HCT116 (cell line): ENCODE results near the gene GALM. TPM values are rescaled to one million over a fixed set of nuclear protein-coding genes. Genes with fewer than 3 reads are reported as not detected.

Experiments used
- ATAC-seq: fragments of 200-7000 bp; cut with Tn5 transposase; 2 replicates; pipeline ENCODE4 v1.9.1; 2020; ENCODE audit warnings: mild to moderate bottlenecking, moderate library complexity
- BruUV-seq: library from RNA; stranded (reverse); fragments of 400-500 nt; replicated peaks from 2 replicates; lab custom pipeline; 2021; lab: Mats Ljungman, UMichigan
- CTCF ChIA-PET: fragments of 300-600 bp; sonication (Branson Sonifier 250); formaldehyde crosslinking; loops from one replicate; lab custom pipeline; 2021; ENCODE audit warnings: antibody characterized with exemption; lab: Charles Lee
- POLR2A ChIA-PET: fragments of 300-600, 350-600 bp; sonication (Branson Sonifier 250); formaldehyde crosslinking; loops from one replicate; lab custom pipeline; 2021; ENCODE audit warnings: antibody characterized with exemption; lab: Charles Lee
- RAD21 ChIA-PET, 2 experiments: fragments of 300-600 bp; sonication (Branson Sonifier 250); formaldehyde crosslinking; loops; one replicate each; lab custom pipeline; 2023; ENCODE audit warnings: low total read pairs in 2 of 2; ENCODE audit not compliant: uncharacterized antibody in 2 of 2, unreplicated experiment in 2 of 2, low non-redundant PET in 1 of 2; lab: Charles Lee
- DNase-seq: peaks from one replicate; pipeline ENCODE4 v3.0.0-alpha.2; 2010; ENCODE audit warnings: low read depth, low spot score
- H2AFZ ChIP-seq: fragments of 200-600 bp; shearing (Covaris generic), sonication (generic); 2 replicates; pipeline ENCODE4 v1.6.1; 2017; ENCODE audit warnings: low read depth, mixed run types, mixed read lengths, antibody characterized with exemption, low read length; ENCODE audit not compliant: poor library complexity, severe bottlenecking
- H3K27ac ChIP-seq: 2 replicates; pipeline ENCODE4 v1.5.1; 2012; ENCODE audit warnings: low read depth, low read length
- H3K27me3 ChIP-seq: fragments of 200-600 bp; sonication (generic); 2 replicates; pipeline ENCODE4 v1.6.1; 2016; ENCODE audit warnings: mixed run types, low read length, mixed read lengths; ENCODE audit not compliant: insufficient read depth
- H3K36me3 ChIP-seq, 2 experiments: fragments of 200-500 bp in 1 of 2; fragments of 200-600 bp in 1 of 2; sonication (Bioruptor generic) in 1 of 2; sonication (generic) in 1 of 2; 2 replicates each; pipeline versions ENCODE4 v1.5.1 to v1.6.1; 2014 to 2016; ENCODE audit warnings: low read length in 2 of 2, inconsistent platforms in 1 of 2, mixed read lengths in 1 of 2, mixed run types in 1 of 2; ENCODE audit not compliant: insufficient read depth in 2 of 2, control insufficient read depth in 1 of 2
- H3K4me1 ChIP-seq, 2 experiments: fragments of 200-600 bp in 1 of 2; sonication (generic) in 1 of 2; 2 replicates each; pipeline versions ENCODE4 v1.5.1 to v1.6.1; 2012 to 2017; ENCODE audit warnings: low read length in 2 of 2, inconsistent platforms in 1 of 2, mild to moderate bottlenecking in 1 of 2, mixed read lengths in 1 of 2, mixed run types in 1 of 2, moderate library complexity in 1 of 2; ENCODE audit not compliant: insufficient read depth in 2 of 2, control insufficient read depth in 1 of 2
- H3K4me2 ChIP-seq: fragments of 200-600 bp; sonication (generic); 2 replicates; pipeline ENCODE4 v1.6.1; 2017; ENCODE audit warnings: mixed run types, low read length, mixed read lengths
- H3K4me3 ChIP-seq, 2 experiments: fragments of 200-600 bp in 1 of 2; sonication (generic) in 1 of 2; replicated peaks in 1 of 2; 2 replicates each; pipeline ENCODE4 v1.5.1; 2011 to 2016; ENCODE audit warnings: low read length in 2 of 2, control low read depth in 1 of 2, low read depth in 1 of 2, mild to moderate bottlenecking in 1 of 2, mixed read lengths in 1 of 2, mixed run types in 1 of 2
- H3K79me2 ChIP-seq: fragments of 200-600 bp; sonication (generic); 2 replicates; pipeline ENCODE4 v1.6.1; 2017; ENCODE audit warnings: mild to moderate bottlenecking, mixed run types, low read length, moderate library complexity, mixed read lengths; ENCODE audit not compliant: insufficient read depth
- H3K9ac ChIP-seq: fragments of 200-600 bp; sonication (generic); 2 replicates; pipeline ENCODE4 v1.6.1; 2016; ENCODE audit warnings: low read length, mixed read lengths
- H3K9me2 ChIP-seq: fragments of 200-600 bp; sonication (generic), shearing (Covaris generic); 2 replicates; pipeline ENCODE4 v1.6.1; 2017; ENCODE audit warnings: mixed run types, mild to moderate bottlenecking, moderate library complexity; ENCODE audit not compliant: insufficient read depth
- H3K9me3 ChIP-seq, 2 experiments: fragments of 200-500 bp in 1 of 2; fragments of 200-600 bp in 1 of 2; sonication (Bioruptor generic) in 1 of 2; sonication (generic) in 1 of 2; 2 replicates each; pipeline ENCODE4 v1.6.1; 2014 to 2017; ENCODE audit warnings: low read length in 2 of 2, mixed read lengths in 2 of 2, inconsistent platforms in 1 of 2, low read depth in 1 of 2, mild to moderate bottlenecking in 1 of 2, mixed run types in 1 of 2, moderate library complexity in 1 of 2; ENCODE audit not compliant: control insufficient read depth in 1 of 2, insufficient read depth in 1 of 2
- H4K20me1 ChIP-seq: fragments of 200-600 bp; sonication (generic), shearing (Covaris generic); 2 replicates; pipeline ENCODE4 v1.6.1; 2017; ENCODE audit warnings: mixed run types, mild to moderate bottlenecking, moderate library complexity; ENCODE audit not compliant: insufficient read depth
- CBX3 ChIP-seq: IDR thresholded peaks from 2 replicates; pipeline ENCODE4 v1.6.1; 2012; ENCODE audit warnings: low read depth
- EGR1 ChIP-seq: IDR thresholded peaks from 2 replicates; pipeline ENCODE4 v1.6.1; 2012; ENCODE audit warnings: low read depth
- EZH2 ChIP-seq: fragments of 200-600 bp; sonication (generic); IDR thresholded peaks from 2 replicates; pipeline ENCODE4 v1.6.1; 2017; ENCODE audit warnings: antibody characterized with exemption, mixed run types
- SIN3A ChIP-seq: IDR thresholded peaks from 2 replicates; pipeline ENCODE4 v1.6.1; 2012; ENCODE audit warnings: low read depth
- SP1 ChIP-seq: IDR thresholded peaks from 2 replicates; pipeline ENCODE4 v1.6.1; 2012; ENCODE audit warnings: low read depth
- YY1 ChIP-seq: IDR thresholded peaks from 2 replicates; pipeline ENCODE4 v1.6.1; 2011; ENCODE audit warnings: low read length, low read depth, moderate library complexity, mild to moderate bottlenecking; ENCODE audit not compliant: insufficient replicate concordance; ENCODE audit errors: extremely low read depth
- ZFX ChIP-seq: fragments of 450-650 bp; IDR thresholded peaks from 2 replicates; pipeline ENCODE4 v1.6.1; 2017
- ZNF274 ChIP-seq: fragments of 200-500 bp; sonication (Bioruptor generic); IDR thresholded peaks from 2 replicates; pipeline ENCODE4 v1.6.1; 2014; ENCODE audit warnings: mild to moderate bottlenecking, low read depth, low read length, inconsistent platforms
- intact Hi-C: fragments of 100-400 bp; cut with micrococcal nuclease; formaldehyde crosslinking; loops from 2 replicates; pipeline ENCODE4 v1.10.0; 2022
- total RNA-seq: library from RNA; stranded (reverse); gene quantifications from one replicate; pipeline ENCODE4 v1.2.1, GENCODE V29; 2021; ENCODE audit not compliant: unreplicated experiment
- TF ChIP-seq, protein P1 (sequence below): IDR thresholded peaks from 2 replicates; pipeline ENCODE4 v1.6.1; 2012

GALM gene
- total RNA-seq, 1 experiment from 2014 or later: 10.2 TPM

- intact Hi-C loops: no loop called here
Measured at GRCh38 chr2:38778687-38779082, 112.8 kb downstream of the GALM start.

DNA sequence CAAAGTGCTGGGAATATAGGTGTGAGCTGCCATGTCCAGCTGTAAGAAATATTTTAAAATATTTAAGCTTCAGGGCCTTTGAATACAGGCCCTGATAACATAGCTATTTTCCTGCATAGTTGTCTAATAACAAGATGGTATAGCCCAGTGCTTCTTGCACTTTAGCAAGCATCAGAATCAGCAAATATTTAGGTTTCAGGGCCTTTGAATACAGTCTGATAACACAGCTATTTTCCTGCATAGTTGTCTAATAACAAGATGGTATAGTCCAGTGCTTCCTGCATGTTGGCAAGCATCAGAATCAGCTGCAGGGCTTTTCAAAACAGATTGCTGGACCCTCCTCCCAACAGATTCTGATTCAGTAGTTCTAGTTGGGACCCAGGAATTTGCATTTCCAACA, 117.7 kb downstream of the GALM start:
- no peak overlapping the region for H3K4me3 ChIP-seq
- no peaks in the 10 kb centered on the region for H3K9me3 ChIP-seq
- no peaks in the 10 kb centered on the region for H3K27me3 ChIP-seq
- peaks cover 0 to 7% of the 10 kb centered on the region in 2 experiments; a peak in 2 of 4 replicates for H3K4me1 ChIP-seq
- no peak overlapping the region for H3K9ac ChIP-seq
- H3K9me2 ChIP-seq: no peaks in the 10 kb centered on the region
- intact Hi-C loops: no loop called here
- ChIA-PET CTCF (no interaction called here), RAD21 (no interaction called here)
- H3K4me2 ChIP-seq: no peak overlapping the region
- H4K20me1 ChIP-seq: no peaks in the 10 kb centered on the region
- TF ChIP-seq SP1 (no peak), SIN3A (no peak), YY1 (no peak), CBX3 (no peak)
- TF ChIP-seq, all 23 proteins: peak for 0
- Histone ChIP-seq H3K79me2 (peaks cover 8% of the 10 kb centered on the region), H3K36me3 (peaks cover 4 to 13% of the 10 kb centered on the region in 2 experiments; a peak in 2 of 4 replicates), H3K27ac (no peak overlapping the region), H2AFZ (no peak overlapping the region)
- no peak for DNase-seq
- ATAC-seq: no peak
- POLR2A ChIA-PET: no interaction called here
- BruUV-seq: no TSS peak

More at GRCh38 chr2:38778687-38779082, 112.8 kb downstream of the GALM start:
- no peak overlapping the region for H2AFZ ChIP-seq
- H3K27me3 ChIP-seq: no peaks in the 10 kb centered on the region
- peaks cover 4 to 13% of the 10 kb centered on the region in 2 experiments; a peak in 2 of 4 replicates for H3K36me3 ChIP-seq
- peaks cover 13% of the 10 kb centered on the region for H3K79me2 ChIP-seq
- no peak for ATAC-seq
- H3K4me3 ChIP-seq: peak overlapping the region; percentile 69 to 76
- ChIA-PET RAD21 (no interaction called here), CTCF (no interaction called here)
- no peaks in the 10 kb centered on the region for H4K20me1 ChIP-seq
- peaks cover 0 to 7% of the 10 kb centered on the region in 2 experiments; a peak in 2 of 4 replicates for H3K4me1 ChIP-seq
- no peaks in the 10 kb centered on the region for H3K9me2 ChIP-seq
- no TSS peak for BruUV-seq
- H3K4me2 ChIP-seq: peak overlapping the region; percentile 79
- H3K9ac ChIP-seq: peak overlapping the region; percentile 77
- no peak for TF ChIP-seq EGR1
- no peak for TF ChIP-seq EZH2
- no peak for TF ChIP-seq ZNF274
- no peak for TF ChIP-seq ZFX
- TF ChIP-seq, protein P1, sequence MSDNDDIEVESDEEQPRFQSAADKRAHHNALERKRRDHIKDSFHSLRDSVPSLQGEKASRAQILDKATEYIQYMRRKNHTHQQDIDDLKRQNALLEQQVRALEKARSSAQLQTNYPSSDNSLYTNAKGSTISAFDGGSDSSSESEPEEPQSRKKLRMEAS: no peak
- TF ChIP-seq, all 23 proteins: peak for 0
- H3K27ac ChIP-seq: peak overlapping the region; percentile 53
- POLR2A ChIA-PET: interaction anchor here (1.1 kb wide), 1 partner anchor 27 kb away, joined by 3 read pairs; the partner anchor contains the start of gene SRSF7
- no peaks in the 10 kb centered on the region for H3K9me3 ChIP-seq
- no peak for DNase-seq

Other genes with a start within 250 kb of the GALM start
- gene HNRNPLL, start 63.2 kb upstream of the GALM start, total RNA-seq: 43.2 TPM
- 215 TPM for gene SRSF7, start 85.2 kb downstream of the GALM start, total RNA-seq
- gene GEMIN6, start 112.1 kb downstream of the GALM start, total RNA-seq: 23.1 TPM
- 19.4 TPM for gene DHX57, start 209.8 kb downstream of the GALM start, total RNA-seq
- 11.9 TPM for gene MORN2, start 209.9 kb downstream of the GALM start, total RNA-seq
- gene ARHGEF33, start 223.8 kb downstream of the GALM start, total RNA-seq: 0.30 TPM